GM12873 (cell line): ENCODE results near the gene SASH1.

Source experiments
- CTCF ChIP-seq: IDR thresholded peaks from 2 replicates; pipeline ENCODE4 v1.5.1; 2012; ENCODE audit warnings: low read depth, mild to moderate bottlenecking, moderate library complexity, low read length, control low read depth; ENCODE audit not compliant: insufficient read depth; ENCODE audit errors: missing control alignments

SASH1 gene

GRCh38 chr6:148440016-148440415 is 97.4 kb downstream of the SASH1 start:
- no peak for TF ChIP-seq CTCF

- TF ChIP-seq CTCF = no peak
Measured at GRCh38 chr6:148440877-148441453, 98.3 kb downstream of the SASH1 start.

GRCh38 chr6:148441454-148441911 is 98.8 kb downstream of the SASH1 start:
- no peak for TF ChIP-seq CTCF

GRCh38 chr6:148443798-148444560 is 101.3 kb downstream of the SASH1 start:
- TF ChIP-seq CTCF = no peak

- no peak for TF ChIP-seq CTCF
Measured at GRCh38 chr6:148445116-148445515, 102.5 kb downstream of the SASH1 start.

GRCh38 chr6:148445620-148446019 is 103.0 kb downstream of the SASH1 start:
- no peak for TF ChIP-seq CTCF

GRCh38 chr6:148446681-148447080 is 104.0 kb downstream of the SASH1 start:
- TF ChIP-seq CTCF = no peak
